ENCODE data around the gene DPP6.

DNA sequence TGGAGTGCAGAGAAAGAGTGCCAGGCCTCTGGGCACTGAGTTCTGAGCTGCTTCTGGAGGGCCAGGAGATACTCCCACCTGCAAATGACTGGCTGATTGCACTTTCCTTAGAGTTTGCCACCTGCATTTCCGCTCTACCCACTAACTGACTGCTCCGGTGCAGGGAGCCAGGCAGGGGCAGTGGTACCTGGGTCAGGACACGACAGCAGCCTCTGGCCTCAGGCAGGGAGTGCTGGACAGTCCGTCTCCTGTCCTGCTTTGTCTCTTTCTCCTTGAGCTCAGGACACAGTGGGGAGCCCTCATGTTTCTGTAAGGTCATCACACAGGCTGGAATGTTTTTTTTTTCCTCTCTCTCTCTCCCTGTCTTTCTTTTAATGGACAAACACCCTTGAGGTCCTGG, 252.0 kb downstream of the DPP6 start:
- TF ChIP-seq ESRRA (CRISPR knock-in tag; IDR thresholded peaks at IDR 0.05; ENCODE audit: borderline replicate concordance): no peak
- TF ChIP-seq, protein P1, sequence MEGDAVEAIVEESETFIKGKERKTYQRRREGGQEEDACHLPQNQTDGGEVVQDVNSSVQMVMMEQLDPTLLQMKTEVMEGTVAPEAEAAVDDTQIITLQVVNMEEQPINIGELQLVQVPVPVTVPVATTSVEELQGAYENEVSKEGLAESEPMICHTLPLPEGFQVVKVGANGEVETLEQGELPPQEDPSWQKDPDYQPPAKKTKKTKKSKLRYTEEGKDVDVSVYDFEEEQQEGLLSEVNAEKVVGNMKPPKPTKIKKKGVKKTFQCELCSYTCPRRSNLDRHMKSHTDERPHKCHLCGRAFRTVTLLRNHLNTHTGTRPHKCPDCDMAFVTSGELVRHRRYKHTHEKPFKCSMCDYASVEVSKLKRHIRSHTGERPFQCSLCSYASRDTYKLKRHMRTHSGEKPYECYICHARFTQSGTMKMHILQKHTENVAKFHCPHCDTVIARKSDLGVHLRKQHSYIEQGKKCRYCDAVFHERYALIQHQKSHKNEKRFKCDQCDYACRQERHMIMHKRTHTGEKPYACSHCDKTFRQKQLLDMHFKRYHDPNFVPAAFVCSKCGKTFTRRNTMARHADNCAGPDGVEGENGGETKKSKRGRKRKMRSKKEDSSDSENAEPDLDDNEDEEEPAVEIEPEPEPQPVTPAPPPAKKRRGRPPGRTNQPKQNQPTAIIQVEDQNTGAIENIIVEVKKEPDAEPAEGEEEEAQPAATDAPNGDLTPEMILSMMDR (IDR thresholded peaks at IDR 0.05): no peak
